K562 (cell line): ENCODE measurements around the gene IL10. TPM values are rescaled to one million over a fixed set of nuclear protein-coding genes. Genes with fewer than 3 reads are reported as not detected.
A peak's percentile ranks its signal among the peaks of the same experiment; 100 is the strongest.

ENCODE experiments used
- FOXK2 ChIP-seq, 2 experiments: fragments of 450-650 bp; IDR thresholded peaks in 1 of 2; conservative IDR thresholded peaks in 1 of 2; 2 replicates each; pipeline ENCODE4 v1.6.1; 2016; ENCODE audit warnings: low read depth in 2 of 2, mild to moderate bottlenecking in 1 of 2
- KAT8 ChIP-seq: fragments of 450-650 bp; IDR thresholded peaks from 2 replicates; pipeline ENCODE4 v1.6.1; 2016; ENCODE audit warnings: low read depth, mild to moderate bottlenecking
- SLC30A9 ChIP-seq: fragments of 250-450 bp; sonication (Bioruptor Pico); IDR thresholded peaks from 2 replicates; pipeline ENCODE4 v1.8.0; 2022; ENCODE audit warnings: mild to moderate bottlenecking, moderate library complexity
- TFAM ChIP-seq: fragments of 250-450 bp; sonication (Bioruptor Pico); conservative IDR thresholded peaks from 2 replicates; pipeline ENCODE4 v1.5.0; 2021; ENCODE audit warnings: mild to moderate bottlenecking, moderate library complexity
- ZKSCAN8 ChIP-seq: fragments of 200-800 bp; sonication (Bioruptor generic); IDR thresholded peaks from 2 replicates; pipeline ENCODE4 v1.6.1; 2016; ENCODE audit warnings: missing genetic modification characterization, missing compliant biosample characterization
- ZNF175 ChIP-seq: fragments of 200-800 bp; sonication (Bioruptor generic); IDR thresholded peaks from 2 replicates; pipeline ENCODE4 v1.6.1; 2016; ENCODE audit warnings: low read depth, mild to moderate bottlenecking, missing genetic modification characterization, missing compliant biosample characterization
- ZNF764 ChIP-seq: fragments of 250-450 bp; sonication (Bioruptor Pico); IDR thresholded peaks from 2 replicates; pipeline ENCODE4 v1.4.0; 2020; ENCODE audit warnings: low read depth, mild to moderate bottlenecking, moderate library complexity
- polyA plus RNA-seq, 8 experiments: library from polyadenylated mRNA; depleted of rRNA in 4 of 8; stranded (reverse) in 5 of 8; unstranded in 3 of 8; fragments of >200 nt; fragmentation: Nextera tagmentation in 2 of 8; fragmentation: Illumina TruSeq in 1 of 8; extraction: Ambion mirVana in 2 of 8; extraction: Trizol in 1 of 8; gene quantifications; 2 replicates each; pipeline versions ENCODE4 v1.2.1 to v1.2.3, GENCODE V29; 2011 to 2014; ENCODE audit warnings: inconsistent platforms in 1 of 8, missing spikeins in 1 of 8
- total RNA-seq, 7 experiments: library from RNA; depleted of rRNA in 6 of 7; stranded (reverse); fragments of >200 nt in 6 of 7; fragmentation: Illumina TruSeq in 2 of 7; extraction: Trizol in 2 of 7; gene quantifications; 2 replicates each; pipeline versions ENCODE4 v1.2.1 to v1.2.3, GENCODE V29; 2011 to 2021; ENCODE audit warnings: low replicate concordance in 1 of 7
- TF ChIP-seq, protein P1 (sequence below), 2 experiments: fragments of 450-650 bp in 1 of 2; sonication (generic) in 1 of 2; formaldehyde crosslinking in 1 of 2; IDR thresholded peaks in 1 of 2; conservative IDR thresholded peaks in 1 of 2; 2 replicates each; pipeline versions ENCODE4 v1.6.1 to v1.8.1; 2016 to 2023; ENCODE audit warnings: mild to moderate bottlenecking in 2 of 2, moderate library complexity in 2 of 2, inconsistent platforms in 1 of 2, missing genetic modification reagents in 1 of 2
- TF ChIP-seq, protein P2 (sequence below): fragments of 450-650 bp; IDR thresholded peaks from 2 replicates; pipeline ENCODE4 v1.6.1; 2018; ENCODE audit not compliant: partially characterized antibody
- TF ChIP-seq, protein P3 (sequence below): sonication (generic); formaldehyde crosslinking; IDR thresholded peaks from 2 replicates; pipeline ENCODE4 v1.8.1; 2023; ENCODE audit warnings: mild to moderate bottlenecking, missing genetic modification reagents
- TF ChIP-seq, protein P4 (sequence below), 2 experiments: fragments of 450-650 bp; formaldehyde crosslinking in 1 of 2; IDR thresholded peaks; 2 replicates each; pipeline versions ENCODE4 v1.4.0 to v1.6.1; 2014 to 2020; ENCODE audit warnings: mild to moderate bottlenecking in 2 of 2, borderline replicate concordance in 1 of 2, low read depth in 1 of 2

IL10 gene
- total and polyA plus RNA-seq, 9 of the 15 experiments (the other 6 are each of a cell fraction or from before 2014, with no cell fraction given): 0.29 TPM; not detected in 8

DNA sequence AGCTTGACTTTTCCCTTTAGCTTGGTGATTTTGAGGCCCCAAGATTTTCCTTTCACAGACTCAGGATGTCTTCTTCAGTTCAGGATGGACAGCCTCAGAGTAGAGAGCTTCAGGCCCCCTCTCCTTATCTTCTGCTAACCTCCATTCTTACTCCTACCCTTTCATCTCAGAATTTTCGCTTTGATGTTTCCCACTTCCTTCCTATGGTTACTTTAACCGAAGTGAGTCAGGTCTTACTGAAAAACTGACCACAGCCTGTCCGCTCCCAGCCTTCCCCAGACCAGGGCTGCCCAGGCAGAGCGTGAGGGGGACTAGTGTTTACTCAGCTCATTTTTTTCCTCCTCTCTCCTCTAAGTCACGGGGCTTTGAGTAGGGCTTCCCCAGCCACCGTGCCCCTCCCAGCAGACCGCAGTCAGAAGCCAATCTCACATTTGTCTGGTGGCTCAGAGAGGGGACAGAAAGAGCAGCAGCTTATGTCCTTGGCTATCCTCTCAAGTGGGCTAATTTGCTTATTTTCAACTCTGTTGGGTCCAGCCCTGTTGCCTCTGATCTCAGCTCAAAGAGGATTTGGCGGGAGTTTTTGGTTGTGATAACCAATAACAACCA is 5.9 kb downstream of the IL10 start (continued):
- TF ChIP-seq, protein P1, sequence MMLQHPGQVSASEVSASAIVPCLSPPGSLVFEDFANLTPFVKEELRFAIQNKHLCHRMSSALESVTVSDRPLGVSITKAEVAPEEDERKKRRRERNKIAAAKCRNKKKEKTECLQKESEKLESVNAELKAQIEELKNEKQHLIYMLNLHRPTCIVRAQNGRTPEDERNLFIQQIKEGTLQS (IDR thresholded peaks at IDR 0.05): peak; percentile 49; the same call in 1 of the 2 replicates
- TF ChIP-seq, protein P1 (CRISPR knock-in tag; conservative IDR thresholded peaks at IDR 0.05): 0 out of 2 replicates have a peak, but pooled peaks have one; percentile 67
- TF ChIP-seq, protein P2, sequence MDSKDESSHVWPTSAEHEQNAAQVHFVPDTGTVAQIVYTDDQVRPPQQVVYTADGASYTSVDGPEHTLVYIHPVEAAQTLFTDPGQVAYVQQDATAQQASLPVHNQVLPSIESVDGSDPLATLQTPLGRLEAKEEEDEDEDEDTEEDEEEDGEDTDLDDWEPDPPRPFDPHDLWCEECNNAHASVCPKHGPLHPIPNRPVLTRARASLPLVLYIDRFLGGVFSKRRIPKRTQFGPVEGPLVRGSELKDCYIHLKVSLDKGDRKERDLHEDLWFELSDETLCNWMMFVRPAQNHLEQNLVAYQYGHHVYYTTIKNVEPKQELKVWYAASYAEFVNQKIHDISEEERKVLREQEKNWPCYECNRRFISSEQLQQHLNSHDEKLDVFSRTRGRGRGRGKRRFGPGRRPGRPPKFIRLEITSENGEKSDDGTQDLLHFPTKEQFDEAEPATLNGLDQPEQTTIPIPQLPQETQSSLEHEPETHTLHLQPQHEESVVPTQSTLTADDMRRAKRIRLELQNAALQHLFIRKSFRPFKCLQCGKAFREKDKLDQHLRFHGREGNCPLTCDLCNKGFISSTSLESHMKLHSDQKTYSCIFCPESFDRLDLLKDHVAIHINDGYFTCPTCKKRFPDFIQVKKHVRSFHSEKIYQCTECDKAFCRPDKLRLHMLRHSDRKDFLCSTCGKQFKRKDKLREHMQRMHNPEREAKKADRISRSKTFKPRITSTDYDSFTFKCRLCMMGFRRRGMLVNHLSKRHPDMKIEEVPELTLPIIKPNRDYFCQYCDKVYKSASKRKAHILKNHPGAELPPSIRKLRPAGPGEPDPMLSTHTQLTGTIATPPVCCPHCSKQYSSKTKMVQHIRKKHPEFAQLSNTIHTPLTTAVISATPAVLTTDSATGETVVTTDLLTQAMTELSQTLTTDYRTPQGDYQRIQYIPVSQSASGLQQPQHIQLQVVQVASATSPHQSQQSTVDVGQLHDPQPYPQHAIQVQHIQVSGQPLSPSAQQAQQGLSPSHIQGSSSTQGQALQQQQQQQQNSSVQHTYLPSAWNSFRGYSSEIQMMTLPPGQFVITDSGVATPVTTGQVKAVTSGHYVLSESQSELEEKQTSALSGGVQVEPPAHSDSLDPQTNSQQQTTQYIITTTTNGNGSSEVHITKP: no peak
- TF ChIP-seq ZNF175 (CRISPR knock-in tag): peak; percentile 20; the same call in 1 of the 2 replicates
- peak; percentile 49 to 58; a peak in 1 of 4 replicates for TF ChIP-seq FOXK2 (conservative IDR thresholded peaks at IDR 0.05 in 1 of 2, IDR thresholded peaks at IDR 0.05 in 1 of 2; ENCODE audit: low read depth in 2 of 2)
- no peak for TF ChIP-seq SLC30A9 (CRISPR knock-in tag)
- TF ChIP-seq, protein P3, sequence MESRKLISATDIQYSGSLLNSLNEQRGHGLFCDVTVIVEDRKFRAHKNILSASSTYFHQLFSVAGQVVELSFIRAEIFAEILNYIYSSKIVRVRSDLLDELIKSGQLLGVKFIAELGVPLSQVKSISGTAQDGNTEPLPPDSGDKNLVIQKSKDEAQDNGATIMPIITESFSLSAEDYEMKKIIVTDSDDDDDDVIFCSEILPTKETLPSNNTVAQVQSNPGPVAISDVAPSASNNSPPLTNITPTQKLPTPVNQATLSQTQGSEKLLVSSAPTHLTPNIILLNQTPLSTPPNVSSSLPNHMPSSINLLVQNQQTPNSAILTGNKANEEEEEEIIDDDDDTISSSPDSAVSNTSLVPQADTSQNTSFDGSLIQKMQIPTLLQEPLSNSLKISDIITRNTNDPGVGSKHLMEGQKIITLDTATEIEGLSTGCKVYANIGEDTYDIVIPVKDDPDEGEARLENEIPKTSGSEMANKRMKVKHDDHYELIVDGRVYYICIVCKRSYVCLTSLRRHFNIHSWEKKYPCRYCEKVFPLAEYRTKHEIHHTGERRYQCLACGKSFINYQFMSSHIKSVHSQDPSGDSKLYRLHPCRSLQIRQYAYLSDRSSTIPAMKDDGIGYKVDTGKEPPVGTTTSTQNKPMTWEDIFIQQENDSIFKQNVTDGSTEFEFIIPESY (CRISPR knock-in tag): no peak
- TF ChIP-seq, protein P4, sequence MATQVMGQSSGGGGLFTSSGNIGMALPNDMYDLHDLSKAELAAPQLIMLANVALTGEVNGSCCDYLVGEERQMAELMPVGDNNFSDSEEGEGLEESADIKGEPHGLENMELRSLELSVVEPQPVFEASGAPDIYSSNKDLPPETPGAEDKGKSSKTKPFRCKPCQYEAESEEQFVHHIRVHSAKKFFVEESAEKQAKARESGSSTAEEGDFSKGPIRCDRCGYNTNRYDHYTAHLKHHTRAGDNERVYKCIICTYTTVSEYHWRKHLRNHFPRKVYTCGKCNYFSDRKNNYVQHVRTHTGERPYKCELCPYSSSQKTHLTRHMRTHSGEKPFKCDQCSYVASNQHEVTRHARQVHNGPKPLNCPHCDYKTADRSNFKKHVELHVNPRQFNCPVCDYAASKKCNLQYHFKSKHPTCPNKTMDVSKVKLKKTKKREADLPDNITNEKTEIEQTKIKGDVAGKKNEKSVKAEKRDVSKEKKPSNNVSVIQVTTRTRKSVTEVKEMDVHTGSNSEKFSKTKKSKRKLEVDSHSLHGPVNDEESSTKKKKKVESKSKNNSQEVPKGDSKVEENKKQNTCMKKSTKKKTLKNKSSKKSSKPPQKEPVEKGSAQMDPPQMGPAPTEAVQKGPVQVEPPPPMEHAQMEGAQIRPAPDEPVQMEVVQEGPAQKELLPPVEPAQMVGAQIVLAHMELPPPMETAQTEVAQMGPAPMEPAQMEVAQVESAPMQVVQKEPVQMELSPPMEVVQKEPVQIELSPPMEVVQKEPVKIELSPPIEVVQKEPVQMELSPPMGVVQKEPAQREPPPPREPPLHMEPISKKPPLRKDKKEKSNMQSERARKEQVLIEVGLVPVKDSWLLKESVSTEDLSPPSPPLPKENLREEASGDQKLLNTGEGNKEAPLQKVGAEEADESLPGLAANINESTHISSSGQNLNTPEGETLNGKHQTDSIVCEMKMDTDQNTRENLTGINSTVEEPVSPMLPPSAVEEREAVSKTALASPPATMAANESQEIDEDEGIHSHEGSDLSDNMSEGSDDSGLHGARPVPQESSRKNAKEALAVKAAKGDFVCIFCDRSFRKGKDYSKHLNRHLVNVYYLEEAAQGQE (IDR thresholded peaks at IDR 0.05; ENCODE audit: borderline replicate concordance): peak; percentile 83
- TF ChIP-seq, protein P4 (CRISPR knock-in tag; IDR thresholded peaks at IDR 0.05; ENCODE audit: low read depth): no peak
- TF ChIP-seq TFAM: no peak
- no peak for TF ChIP-seq KAT8
- no peak for TF ChIP-seq ZKSCAN8 (CRISPR knock-in tag)
- TF ChIP-seq ZNF764 (CRISPR knock-in tag): no peak
